Measurements from ENCODE around the gene UBXN6. TPM values are rescaled to one million over a fixed set of nuclear protein-coding genes. Genes with fewer than 3 reads are reported as not detected.

UBXN6 gene
- total and polyA plus RNA-seq, 2 experiments from 2014 or later = 19.1 to 21.6 TPM

DNA sequence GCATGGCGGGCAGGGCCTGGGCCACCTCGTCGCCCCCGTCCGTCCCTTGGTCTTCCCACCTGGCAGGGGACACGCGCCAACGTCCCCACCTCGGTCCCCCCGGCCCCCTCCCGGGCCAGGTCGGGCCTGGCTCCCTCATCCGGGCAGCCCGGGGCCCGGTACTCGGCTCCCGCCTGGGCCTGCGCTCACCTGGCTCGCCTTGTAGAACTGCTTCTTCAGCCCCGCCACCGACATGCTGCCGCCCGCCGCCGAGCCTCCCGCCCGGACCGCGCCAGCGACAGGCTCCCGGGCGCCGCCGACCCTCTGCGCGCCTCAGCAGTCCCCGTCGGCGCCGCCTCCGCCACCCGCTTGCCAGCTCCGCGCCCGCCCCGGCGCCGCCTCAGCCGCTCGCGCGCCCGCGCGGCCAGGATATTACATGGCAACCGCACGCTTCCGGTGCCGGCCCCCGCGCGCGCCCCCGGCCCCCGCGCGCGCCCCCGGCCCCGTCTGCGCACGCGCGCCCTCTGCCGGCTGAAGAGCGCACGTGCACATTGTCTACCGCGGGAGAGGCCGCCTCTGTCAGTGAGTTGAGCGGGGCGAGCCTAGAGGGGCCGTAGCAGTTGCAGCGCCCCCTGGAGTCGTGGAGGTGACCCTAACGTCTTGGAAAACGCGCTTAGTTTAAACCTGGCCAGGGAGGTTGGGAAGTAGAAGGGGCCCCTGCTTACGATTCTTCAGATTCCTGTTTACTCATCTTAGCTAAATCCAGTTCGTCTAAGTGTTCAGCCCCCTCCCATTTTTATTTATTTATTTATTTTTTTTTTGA lies 57.3 kb downstream of the UBXN6 start, which contains the start of gene SH3GL1:
TSS of gene SH3GL1 (minus strand) at position 413 of the 802 bp plus-strand sequence. CDS start at position 234, 179 bp downstream.
- Histone ChIP-seq H4K20me1 (replicated peaks; ENCODE audit: insufficient read depth) (peaks cover 61% of the 10 kb centered on the region), H3F3A (replicated peaks; ENCODE audit: low read depth) (0 out of 2 replicates have a peak, but pooled peaks cover 2% of the 10 kb centered on the region), H3K79me2 (replicated peaks; ENCODE audit: insufficient read depth) (peaks cover 84% of the 10 kb centered on the region), H3K4me2 (peak within 1 kb of the TSS; percentile 98), H2AFZ (no peak within 1 kb of the TSS), H3K4me1 (ENCODE audit: insufficient read depth) (peaks cover 35% of the 10 kb centered on the region), H3K4me3 (peak within 1 kb of the TSS; percentile 89), H3K36me3 (ENCODE audit: insufficient read depth) (peaks cover 16% of the 10 kb centered on the region; the same call in 1 of the 2 replicates), H3K27me3 (ENCODE audit: insufficient read depth) (no peaks in the 10 kb centered on the region), H3K27ac (ENCODE audit: low read depth) (peak within 1 kb of the TSS; percentile 57), H3K9me2 (ENCODE audit: insufficient read depth) (no peaks in the 10 kb centered on the region)
- H3K27me3 Mint-ChIP-seq (ENCODE audit: insufficient read depth, low read depth, poor library complexity) = peaks cover 8% of the 10 kb centered on the region
- peak; percentile 69; the same call in 1 of the 2 replicates for TF ChIP-seq CREB1 (CRISPR knock-in tag; IDR thresholded peaks at IDR 0.05; ENCODE audit: low read depth)
- no peak for TF ChIP-seq EZH2 (IDR thresholded peaks at IDR 0.05; ENCODE audit: low read depth, unreplicated experiment)
- TF ChIP-seq, protein P1, sequence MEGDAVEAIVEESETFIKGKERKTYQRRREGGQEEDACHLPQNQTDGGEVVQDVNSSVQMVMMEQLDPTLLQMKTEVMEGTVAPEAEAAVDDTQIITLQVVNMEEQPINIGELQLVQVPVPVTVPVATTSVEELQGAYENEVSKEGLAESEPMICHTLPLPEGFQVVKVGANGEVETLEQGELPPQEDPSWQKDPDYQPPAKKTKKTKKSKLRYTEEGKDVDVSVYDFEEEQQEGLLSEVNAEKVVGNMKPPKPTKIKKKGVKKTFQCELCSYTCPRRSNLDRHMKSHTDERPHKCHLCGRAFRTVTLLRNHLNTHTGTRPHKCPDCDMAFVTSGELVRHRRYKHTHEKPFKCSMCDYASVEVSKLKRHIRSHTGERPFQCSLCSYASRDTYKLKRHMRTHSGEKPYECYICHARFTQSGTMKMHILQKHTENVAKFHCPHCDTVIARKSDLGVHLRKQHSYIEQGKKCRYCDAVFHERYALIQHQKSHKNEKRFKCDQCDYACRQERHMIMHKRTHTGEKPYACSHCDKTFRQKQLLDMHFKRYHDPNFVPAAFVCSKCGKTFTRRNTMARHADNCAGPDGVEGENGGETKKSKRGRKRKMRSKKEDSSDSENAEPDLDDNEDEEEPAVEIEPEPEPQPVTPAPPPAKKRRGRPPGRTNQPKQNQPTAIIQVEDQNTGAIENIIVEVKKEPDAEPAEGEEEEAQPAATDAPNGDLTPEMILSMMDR (conservative IDR thresholded peaks at IDR 0.05; ENCODE audit: low read depth in 2 of 2) = peak; percentile 89 to 90
- H3K27ac Mint-ChIP-seq = peak within 1 kb of the TSS; percentile 95
- peak; percentile 46 for ATAC-seq
- peak; percentile 94 for DNase-seq (ENCODE audit: low spot score)
- peak within 1 kb of the TSS; percentile 98 for H3K4me3 Mint-ChIP-seq
- peaks cover 39% of the 10 kb centered on the region for H3K4me1 Mint-ChIP-seq
- H3K36me3 Mint-ChIP-seq (ENCODE audit: low read depth) = peaks cover 45% of the 10 kb centered on the region
- no peaks in the 10 kb centered on the region; the same call in 2 of the 3 replicates for H3K9me3 Mint-ChIP-seq

DNA sequence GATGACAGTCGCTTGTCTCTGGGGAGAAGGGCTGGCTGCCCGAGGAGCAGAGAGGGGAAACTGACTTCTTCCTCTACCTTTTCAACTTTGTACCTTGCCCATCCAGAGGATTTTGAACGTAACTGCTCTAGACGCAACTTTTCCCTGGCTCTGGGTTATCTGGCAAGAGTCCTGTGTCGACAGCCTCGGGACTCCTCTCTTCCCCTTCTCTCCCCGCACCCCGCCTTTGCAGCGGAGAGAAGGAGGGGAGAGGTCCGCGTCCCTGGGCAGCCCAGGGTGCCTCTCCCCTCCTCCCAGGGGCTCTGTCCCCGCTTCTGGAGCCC lies 57.8 kb downstream of the UBXN6 start:
- no peak overlapping the region for H2AFZ ChIP-seq
- H3K79me2 ChIP-seq (replicated peaks; ENCODE audit: insufficient read depth) = peaks cover 84% of the 10 kb centered on the region
- no peak for DNase-seq (ENCODE audit: low spot score)
- 0 out of 2 replicates have a peak, but pooled peaks cover 2% of the 10 kb centered on the region for H3F3A ChIP-seq (replicated peaks; ENCODE audit: low read depth)
- no peaks in the 10 kb centered on the region for H3K27me3 ChIP-seq (ENCODE audit: insufficient read depth)
- H3K4me3 Mint-ChIP-seq = peak overlapping the region; percentile 88
- no peaks in the 10 kb centered on the region; the same call in 2 of the 3 replicates for H3K9me3 Mint-ChIP-seq
- H3K4me1 Mint-ChIP-seq = peaks cover 37% of the 10 kb centered on the region
- peak overlapping the region; percentile 89 for H3K4me3 ChIP-seq
- peaks cover 61% of the 10 kb centered on the region for H4K20me1 ChIP-seq (replicated peaks; ENCODE audit: insufficient read depth)
- no peak overlapping the region for H3K27ac Mint-ChIP-seq
- peaks cover 45% of the 10 kb centered on the region for H3K36me3 Mint-ChIP-seq (ENCODE audit: low read depth)
- peak overlapping the region; percentile 57; the same call in 1 of the 2 replicates for H3K27ac ChIP-seq (ENCODE audit: low read depth)
- H3K4me1 ChIP-seq (ENCODE audit: insufficient read depth) = peaks cover 30% of the 10 kb centered on the region
- H3K27me3 Mint-ChIP-seq (ENCODE audit: insufficient read depth, low read depth, poor library complexity) = peaks cover 8% of the 10 kb centered on the region
- no peaks in the 10 kb centered on the region for H3K9me2 ChIP-seq (ENCODE audit: insufficient read depth)
- H3K36me3 ChIP-seq (ENCODE audit: insufficient read depth) = peaks cover 17% of the 10 kb centered on the region; the same call in 1 of the 2 replicates
- peak; percentile 21 for ATAC-seq
- peak overlapping the region; percentile 98 for H3K4me2 ChIP-seq
- TF ChIP-seq JUNB (IDR thresholded peaks at IDR 0.05; ENCODE audit: unreplicated experiment) (no peak), ZNF114 (CRISPR knock-in tag; IDR thresholded peaks at IDR 0.05) (no peak), EZH2 (IDR thresholded peaks at IDR 0.05; ENCODE audit: low read depth, unreplicated experiment) (no peak)
- TF ChIP-seq, protein P2, sequence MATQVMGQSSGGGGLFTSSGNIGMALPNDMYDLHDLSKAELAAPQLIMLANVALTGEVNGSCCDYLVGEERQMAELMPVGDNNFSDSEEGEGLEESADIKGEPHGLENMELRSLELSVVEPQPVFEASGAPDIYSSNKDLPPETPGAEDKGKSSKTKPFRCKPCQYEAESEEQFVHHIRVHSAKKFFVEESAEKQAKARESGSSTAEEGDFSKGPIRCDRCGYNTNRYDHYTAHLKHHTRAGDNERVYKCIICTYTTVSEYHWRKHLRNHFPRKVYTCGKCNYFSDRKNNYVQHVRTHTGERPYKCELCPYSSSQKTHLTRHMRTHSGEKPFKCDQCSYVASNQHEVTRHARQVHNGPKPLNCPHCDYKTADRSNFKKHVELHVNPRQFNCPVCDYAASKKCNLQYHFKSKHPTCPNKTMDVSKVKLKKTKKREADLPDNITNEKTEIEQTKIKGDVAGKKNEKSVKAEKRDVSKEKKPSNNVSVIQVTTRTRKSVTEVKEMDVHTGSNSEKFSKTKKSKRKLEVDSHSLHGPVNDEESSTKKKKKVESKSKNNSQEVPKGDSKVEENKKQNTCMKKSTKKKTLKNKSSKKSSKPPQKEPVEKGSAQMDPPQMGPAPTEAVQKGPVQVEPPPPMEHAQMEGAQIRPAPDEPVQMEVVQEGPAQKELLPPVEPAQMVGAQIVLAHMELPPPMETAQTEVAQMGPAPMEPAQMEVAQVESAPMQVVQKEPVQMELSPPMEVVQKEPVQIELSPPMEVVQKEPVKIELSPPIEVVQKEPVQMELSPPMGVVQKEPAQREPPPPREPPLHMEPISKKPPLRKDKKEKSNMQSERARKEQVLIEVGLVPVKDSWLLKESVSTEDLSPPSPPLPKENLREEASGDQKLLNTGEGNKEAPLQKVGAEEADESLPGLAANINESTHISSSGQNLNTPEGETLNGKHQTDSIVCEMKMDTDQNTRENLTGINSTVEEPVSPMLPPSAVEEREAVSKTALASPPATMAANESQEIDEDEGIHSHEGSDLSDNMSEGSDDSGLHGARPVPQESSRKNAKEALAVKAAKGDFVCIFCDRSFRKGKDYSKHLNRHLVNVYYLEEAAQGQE (IDR thresholded peaks at IDR 0.05; ENCODE audit: unreplicated experiment) = no peak
- TF ChIP-seq, protein P3, sequence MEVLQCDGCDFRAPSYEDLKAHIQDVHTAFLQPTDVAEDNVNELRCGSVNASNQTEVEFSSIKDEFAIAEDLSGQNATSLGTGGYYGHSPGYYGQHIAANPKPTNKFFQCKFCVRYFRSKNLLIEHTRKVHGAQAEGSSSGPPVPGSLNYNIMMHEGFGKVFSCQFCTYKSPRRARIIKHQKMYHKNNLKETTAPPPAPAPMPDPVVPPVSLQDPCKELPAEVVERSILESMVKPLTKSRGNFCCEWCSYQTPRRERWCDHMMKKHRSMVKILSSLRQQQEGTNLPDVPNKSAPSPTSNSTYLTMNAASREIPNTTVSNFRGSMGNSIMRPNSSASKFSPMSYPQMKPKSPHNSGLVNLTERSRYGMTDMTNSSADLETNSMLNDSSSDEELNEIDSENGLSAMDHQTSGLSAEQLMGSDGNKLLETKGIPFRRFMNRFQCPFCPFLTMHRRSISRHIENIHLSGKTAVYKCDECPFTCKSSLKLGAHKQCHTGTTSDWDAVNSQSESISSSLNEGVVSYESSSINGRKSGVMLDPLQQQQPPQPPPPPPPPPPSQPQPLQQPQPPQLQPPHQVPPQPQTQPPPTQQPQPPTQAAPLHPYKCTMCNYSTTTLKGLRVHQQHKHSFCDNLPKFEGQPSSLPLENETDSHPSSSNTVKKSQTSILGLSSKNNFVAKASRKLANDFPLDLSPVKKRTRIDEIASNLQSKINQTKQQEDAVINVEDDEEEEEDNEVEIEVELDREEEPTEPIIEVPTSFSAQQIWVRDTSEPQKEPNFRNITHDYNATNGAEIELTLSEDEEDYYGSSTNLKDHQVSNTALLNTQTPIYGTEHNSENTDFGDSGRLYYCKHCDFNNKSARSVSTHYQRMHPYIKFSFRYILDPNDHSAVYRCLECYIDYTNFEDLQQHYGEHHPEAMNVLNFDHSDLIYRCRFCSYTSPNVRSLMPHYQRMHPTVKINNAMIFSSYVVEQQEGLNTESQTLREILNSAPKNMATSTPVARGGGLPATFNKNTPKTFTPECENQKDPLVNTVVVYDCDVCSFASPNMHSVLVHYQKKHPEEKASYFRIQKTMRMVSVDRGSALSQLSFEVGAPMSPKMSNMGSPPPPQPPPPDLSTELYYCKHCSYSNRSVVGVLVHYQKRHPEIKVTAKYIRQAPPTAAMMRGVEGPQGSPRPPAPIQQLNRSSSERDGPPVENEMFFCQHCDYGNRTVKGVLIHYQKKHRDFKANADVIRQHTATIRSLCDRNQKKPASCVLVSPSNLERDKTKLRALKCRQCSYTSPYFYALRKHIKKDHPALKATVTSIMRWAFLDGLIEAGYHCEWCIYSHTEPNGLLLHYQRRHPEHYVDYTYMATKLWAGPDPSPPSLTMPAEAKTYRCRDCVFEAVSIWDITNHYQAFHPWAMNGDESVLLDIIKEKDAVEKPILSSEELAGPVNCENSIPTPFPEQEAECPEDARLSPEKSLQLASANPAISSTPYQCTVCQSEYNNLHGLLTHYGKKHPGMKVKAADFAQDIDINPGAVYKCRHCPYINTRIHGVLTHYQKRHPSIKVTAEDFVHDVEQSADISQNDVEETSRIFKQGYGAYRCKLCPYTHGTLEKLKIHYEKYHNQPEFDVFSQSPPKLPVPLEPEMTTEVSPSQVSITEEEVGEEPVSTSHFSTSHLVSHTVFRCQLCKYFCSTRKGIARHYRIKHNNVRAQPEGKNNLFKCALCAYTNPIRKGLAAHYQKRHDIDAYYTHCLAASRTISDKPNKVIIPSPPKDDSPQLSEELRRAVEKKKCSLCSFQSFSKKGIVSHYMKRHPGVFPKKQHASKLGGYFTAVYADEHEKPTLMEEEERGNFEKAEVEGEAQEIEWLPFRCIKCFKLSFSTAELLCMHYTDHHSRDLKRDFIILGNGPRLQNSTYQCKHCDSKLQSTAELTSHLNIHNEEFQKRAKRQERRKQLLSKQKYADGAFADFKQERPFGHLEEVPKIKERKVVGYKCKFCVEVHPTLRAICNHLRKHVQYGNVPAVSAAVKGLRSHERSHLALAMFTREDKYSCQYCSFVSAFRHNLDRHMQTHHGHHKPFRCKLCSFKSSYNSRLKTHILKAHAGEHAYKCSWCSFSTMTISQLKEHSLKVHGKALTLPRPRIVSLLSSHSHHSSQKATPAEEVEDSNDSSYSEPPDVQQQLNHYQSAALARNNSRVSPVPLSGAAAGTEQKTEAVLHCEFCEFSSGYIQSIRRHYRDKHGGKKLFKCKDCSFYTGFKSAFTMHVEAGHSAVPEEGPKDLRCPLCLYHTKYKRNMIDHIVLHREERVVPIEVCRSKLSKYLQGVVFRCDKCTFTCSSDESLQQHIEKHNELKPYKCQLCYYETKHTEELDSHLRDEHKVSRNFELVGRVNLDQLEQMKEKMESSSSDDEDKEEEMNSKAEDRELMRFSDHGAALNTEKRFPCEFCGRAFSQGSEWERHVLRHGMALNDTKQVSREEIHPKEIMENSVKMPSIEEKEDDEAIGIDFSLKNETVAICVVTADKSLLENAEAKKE (CRISPR knock-in tag; IDR thresholded peaks at IDR 0.05) = no peak
